IMR-90 (cell line): ENCODE measurements around the gene ZBTB9. TPM values are rescaled to one million over a fixed set of nuclear protein-coding genes. Genes with fewer than 3 reads are reported as not detected.
"Not testable (repeated sequence)": the region's sequence is repeated elsewhere in the genome, so short reads cannot be mapped to it uniquely, and the experiment has no call there.

Experiments used
- ATAC-seq: fragments of 200-7000 bp; cut with Tn5 transposase; 2 replicates; pipeline ENCODE4 v1.9.1; 2020; ENCODE audit warnings: low read depth, mild to moderate bottlenecking, moderate library complexity
- BruUV-seq: library from RNA; stranded (reverse); fragments of 400-500 nt; replicated peaks from 2 replicates; lab custom pipeline; 2021; lab: Mats Ljungman, UMichigan
- CTCF ChIA-PET: fragments of 300-600 bp; formaldehyde crosslinking; extraction: SDS; loops from one replicate; lab custom pipeline; 2021; ENCODE audit warnings: antibody characterized with exemption; lab: Yijun Ruan, JAX
- POLR2A ChIA-PET: fragments of 300-600 bp; sonication (Branson Sonifier 250); formaldehyde crosslinking; loops from one replicate; lab custom pipeline; 2022; ENCODE audit warnings: antibody characterized with exemption; ENCODE audit not compliant: unreplicated experiment; lab: Charles Lee
- DNase-seq: peaks from one replicate; pipeline ENCODE4 v3.0.0; 2013
- H2AFZ ChIP-seq: replicated peaks from 2 replicates; pipeline ENCODE3; 2013; ENCODE audit warnings: low read length, mild to moderate bottlenecking; ENCODE audit not compliant: poor library complexity
- H2AK5ac ChIP-seq: 2 replicates; pipeline ENCODE4 v1.6.1; 2013; ENCODE audit warnings: low read depth, low read length, inconsistent platforms
- H2AK9ac ChIP-seq: replicated peaks from 2 replicates; pipeline ENCODE3; 2013; ENCODE audit warnings: mild to moderate bottlenecking, low read depth, low read length, moderate library complexity; ENCODE audit not compliant: poor library complexity
- H2BK120ac ChIP-seq: 2 replicates; pipeline ENCODE4 v1.6.1; 2013; ENCODE audit warnings: low read depth, low read length, inconsistent platforms
- H2BK15ac ChIP-seq: 3 replicates; pipeline ENCODE4 v1.6.1; 2013; ENCODE audit warnings: low read depth, low read length, inconsistent platforms
- H2BK20ac ChIP-seq: 2 replicates; pipeline ENCODE4 v1.6.1; 2013; ENCODE audit warnings: low read depth, mild to moderate bottlenecking, inconsistent platforms, low read length, moderate library complexity
- H2BK5ac ChIP-seq: 2 replicates; pipeline ENCODE4 v1.6.1; 2013; ENCODE audit warnings: mild to moderate bottlenecking, low read depth, low read length, inconsistent platforms; ENCODE audit not compliant: poor library complexity, severe bottlenecking
- H3K14ac ChIP-seq: replicated peaks from 2 replicates; pipeline ENCODE4 v1.6.1; 2013; ENCODE audit warnings: low read depth, low read length, inconsistent platforms
- H3K18ac ChIP-seq: 2 replicates; pipeline ENCODE4 v1.6.1; 2013; ENCODE audit warnings: low read depth, low read length, control low read depth
- H3K23ac ChIP-seq: 2 replicates; pipeline ENCODE4 v1.6.1; 2013; ENCODE audit warnings: low read depth, low read length, inconsistent platforms
- H3K27ac ChIP-seq: 2 replicates; pipeline ENCODE4 v1.5.1; 2013; ENCODE audit warnings: mild to moderate bottlenecking, control low read depth, low read length; ENCODE audit not compliant: insufficient read depth
- H3K27me3 ChIP-seq: 2 replicates; pipeline ENCODE4 v1.6.1; 2013; ENCODE audit warnings: low read length; ENCODE audit not compliant: control insufficient read depth, insufficient read depth
- H3K36me3 ChIP-seq: 2 replicates; pipeline ENCODE4 v1.6.1; 2013; ENCODE audit warnings: low read length, mixed read lengths; ENCODE audit not compliant: control insufficient read depth, insufficient read depth
- H3K4ac ChIP-seq: 2 replicates; pipeline ENCODE4 v1.6.1; 2013; ENCODE audit warnings: low read depth, low read length, inconsistent platforms
- H3K4me1 ChIP-seq: 2 replicates; pipeline ENCODE4 v1.6.1; 2013; ENCODE audit warnings: low read length, mixed read lengths; ENCODE audit not compliant: control insufficient read depth, insufficient read depth
- H3K4me2 ChIP-seq: 2 replicates; pipeline ENCODE4 v1.6.1; 2013; ENCODE audit warnings: low read depth, mild to moderate bottlenecking, control low read depth, low read length, moderate library complexity
- H3K4me3 ChIP-seq: 2 replicates; pipeline ENCODE4 v1.5.1; 2013; ENCODE audit warnings: low read depth, mild to moderate bottlenecking, control low read depth, low read length, moderate library complexity; ENCODE audit not compliant: insufficient read depth
- H3K56ac ChIP-seq: 2 replicates; pipeline ENCODE4 v1.6.1; 2013; ENCODE audit warnings: low read length, inconsistent platforms; ENCODE audit not compliant: insufficient read depth; ENCODE audit errors: extremely low read depth
- H3K79me1 ChIP-seq, 2 experiments: 2 replicates each; pipeline ENCODE4 v1.6.1; 2013; ENCODE audit warnings: low read length in 2 of 2, inconsistent platforms in 1 of 2, low read depth in 1 of 2
- H3K9ac ChIP-seq: 2 replicates; pipeline ENCODE4 v1.6.1; 2013; ENCODE audit warnings: low read depth, low read length, control low read depth
- H3K9me1 ChIP-seq: 2 replicates; pipeline ENCODE4 v1.6.1; 2013; ENCODE audit warnings: low read length, inconsistent platforms; ENCODE audit not compliant: insufficient read depth
- H3K9me3 ChIP-seq: 2 replicates; pipeline ENCODE4 v1.6.1; 2013; ENCODE audit warnings: low read length; ENCODE audit not compliant: control insufficient read depth, insufficient read depth
- H4K20me1 ChIP-seq: 2 replicates; pipeline ENCODE4 v1.6.1; 2013; ENCODE audit warnings: low read length, inconsistent platforms; ENCODE audit not compliant: insufficient read depth
- H4K5ac ChIP-seq: 2 replicates; pipeline ENCODE4 v1.6.1; 2013; ENCODE audit warnings: mild to moderate bottlenecking, low read depth, low read length, control low read depth
- H4K8ac ChIP-seq, 2 experiments: 2 replicates each; pipeline ENCODE4 v1.6.1; 2013; ENCODE audit warnings: low read depth in 2 of 2, low read length in 2 of 2, control low read depth in 1 of 2, inconsistent platforms in 1 of 2
- H4K91ac ChIP-seq: 2 replicates; pipeline ENCODE4 v1.6.1; 2013; ENCODE audit warnings: low read depth, low read length, inconsistent platforms; ENCODE audit not compliant: insufficient read depth
- NFE2L2 ChIP-seq: fragments of 150-350 bp; IDR thresholded peaks from 2 replicates; pipeline ENCODE4 v1.6.1; 2016; ENCODE audit warnings: low read depth, mild to moderate bottlenecking, low read length
- RAD21 ChIP-seq: IDR thresholded peaks from 2 replicates; pipeline ENCODE4 v1.6.1; 2012; ENCODE audit warnings: low read length, improper control_type of control experiment
- SMC3 ChIP-seq: fragments of 150-350 bp; IDR thresholded peaks from 2 replicates; pipeline ENCODE4 v1.6.1; 2016; ENCODE audit warnings: low read depth, mild to moderate bottlenecking, antibody characterized with exemption, low read length, moderate library complexity
- USF2 ChIP-seq: fragments of 150-350 bp; IDR thresholded peaks from 2 replicates; pipeline ENCODE4 v1.6.1; 2017; ENCODE audit warnings: mild to moderate bottlenecking, antibody characterized with exemption, low read length, low read depth
- WGBS, 2 experiments: methylation state at CpG; one replicate each; pipeline versions ENCODE4 v1.1.5 to v1.1.7; 2013; ENCODE audit warnings: missing lambda C conversion rate in 2 of 2; ENCODE audit not compliant: insufficient read length in 1 of 2; ENCODE audit errors: extremely low coverage in 2 of 2; 5-methylcytosine and 5-hydroxymethylcytosine counted together
- dilution Hi-C: fragments of 300-500 bp; cut with HindIII; formaldehyde crosslinking; loops from one replicate; pipeline ENCODE4 v1.14.3; 2018; ENCODE audit warnings: low sequenced_read_pairs; ENCODE audit not compliant: unreplicated experiment
- in situ Hi-C: fragments of 300-500 bp; cut with MboI; formaldehyde crosslinking; loops from 3 replicates; pipeline ENCODE4 v1.14.3; 2019; ENCODE audit warnings: low sequenced_read_pairs, inconsistent platforms, mixed read lengths
- intact Hi-C: fragments of 100-400 bp; cut with micrococcal nuclease; formaldehyde crosslinking; loops from 2 replicates; pipeline ENCODE4 v1.10.0; 2022
- polyA plus RNA-seq, 3 experiments: library from polyadenylated mRNA; depleted of rRNA; stranded (reverse); fragments of >200 nt; gene quantifications; 2 replicates each; pipeline ENCODE4 v1.2.3, GENCODE V29; 2012; ENCODE audit warnings: low replicate concordance in 1 of 3
- total RNA-seq: library from RNA; depleted of rRNA; stranded (reverse); fragments of >200 nt; gene quantifications from 2 replicates; pipeline ENCODE4 v1.2.3, GENCODE V29; 2012

The ZBTB9 gene
- total and polyA plus RNA-seq, 2 of the 4 experiments (the other 2 are of a cell fraction): 5.4 to 5.9 TPM

GRCh38 chr6:33483678-33484077, 29.3 kb downstream of the ZBTB9 start:
- CTCF ChIA-PET: interaction anchor here (0.6 kb wide), 1 partner anchor 27 kb away, joined by 3 read pairs; no protein-coding TSS in a partner anchor
- Histone ChIP-seq H2BK5ac (no peak overlapping the region), H3K4me1 (no peaks in the 10 kb centered on the region), H3K36me3 (no peaks in the 10 kb centered on the region), H2AK5ac (no peak overlapping the region), H2BK15ac (no peak overlapping the region), H3K27ac (no peak overlapping the region), H4K5ac (no peak overlapping the region), H2BK20ac (no peak overlapping the region), H4K91ac (no peak overlapping the region), H2AK9ac (no peak overlapping the region), H2BK120ac (no peak overlapping the region), H4K8ac (no peak overlapping the region), H3K27me3 (peaks cover 5% of the 10 kb centered on the region), H3K4ac (no peak overlapping the region), H3K9me1 (no peaks in the 10 kb centered on the region), H3K79me1 (no peaks in the 10 kb centered on the region), H3K4me2 (no peak overlapping the region), H3K9ac (no peak overlapping the region), H3K9me3 (no peaks in the 10 kb centered on the region), H3K56ac (no peak overlapping the region), H4K20me1 (no peaks in the 10 kb centered on the region), H3K23ac (no peak overlapping the region), H3K4me3 (no peak overlapping the region), H3K14ac (no peak overlapping the region), H2AFZ (no peak overlapping the region), H3K18ac (no peak overlapping the region)
- POLR2A ChIA-PET: no interaction called here
- DNase-seq (no peak), ATAC-seq (no peak)
- in situ Hi-C loops: no loop called here
- no TSS peak for BruUV-seq
- no peak for TF ChIP-seq SMC3
- TF ChIP-seq USF2: no peak
- no peak for TF ChIP-seq NFE2L2
- TF ChIP-seq RAD21: no peak
- no CpG with 5 or more reads among the region's 3 CpGs for WGBS, 2 experiments
- intact Hi-C loops: no loop called here
- dilution Hi-C loops: no loop called here

- H4K20me1 ChIP-seq, DNase-seq, POLR2A ChIA-PET, H3K79me1 ChIP-seq, dilution Hi-C loops, H3K36me3 ChIP-seq, H3K9me3 ChIP-seq, H2BK5ac ChIP-seq, H3K4me3 ChIP-seq, H2AK5ac ChIP-seq, H3K18ac ChIP-seq, H3K4me1 ChIP-seq, H3K23ac ChIP-seq, H3K9me1 ChIP-seq, H2BK20ac ChIP-seq, H3K9ac ChIP-seq, H2BK120ac ChIP-seq, intact Hi-C loops, H3K14ac ChIP-seq, in situ Hi-C loops, H2BK15ac ChIP-seq, CTCF ChIA-PET, H3K27ac ChIP-seq, H3K56ac ChIP-seq, H3K4ac ChIP-seq, H4K91ac ChIP-seq, H4K5ac ChIP-seq, BruUV-seq, H2AK9ac ChIP-seq, H2AFZ ChIP-seq, H3K27me3 ChIP-seq, ATAC-seq, H3K4me2 ChIP-seq, H4K8ac ChIP-seq: not testable (repeated sequence)
- no CpG with 5 or more reads among the region's 6 CpGs for WGBS, 2 experiments
Measured at GRCh38 chr6:33484673-33485262, 30.4 kb downstream of the ZBTB9 start.
